Transverse colon (tissue), 3 donors: ENCODE measurements around the gene RSPO1.

Source experiments
- EP300 ChIP-seq: sonication (generic); formaldehyde crosslinking; IDR thresholded peaks from one replicate; pipeline ENCODE4 v1.6.1; 2017; ENCODE audit warnings: antibody characterized with exemption, low read depth
- TF ChIP-seq, protein P1 (sequence below), 5 experiments: fragments of 200-600 bp in 3 of 5; fragments of 450-650 bp in 2 of 5; sonication (generic) in 3 of 5; IDR thresholded peaks; 1 replicate in 2 of 5; 2 replicates in 3 of 5; pipeline ENCODE4 v1.5.1; 2016 to 2017; ENCODE audit warnings: antibody characterized with exemption in 5 of 5, inconsistent platforms in 3 of 5, mild to moderate bottlenecking in 2 of 5, moderate library complexity in 1 of 5

DNA sequence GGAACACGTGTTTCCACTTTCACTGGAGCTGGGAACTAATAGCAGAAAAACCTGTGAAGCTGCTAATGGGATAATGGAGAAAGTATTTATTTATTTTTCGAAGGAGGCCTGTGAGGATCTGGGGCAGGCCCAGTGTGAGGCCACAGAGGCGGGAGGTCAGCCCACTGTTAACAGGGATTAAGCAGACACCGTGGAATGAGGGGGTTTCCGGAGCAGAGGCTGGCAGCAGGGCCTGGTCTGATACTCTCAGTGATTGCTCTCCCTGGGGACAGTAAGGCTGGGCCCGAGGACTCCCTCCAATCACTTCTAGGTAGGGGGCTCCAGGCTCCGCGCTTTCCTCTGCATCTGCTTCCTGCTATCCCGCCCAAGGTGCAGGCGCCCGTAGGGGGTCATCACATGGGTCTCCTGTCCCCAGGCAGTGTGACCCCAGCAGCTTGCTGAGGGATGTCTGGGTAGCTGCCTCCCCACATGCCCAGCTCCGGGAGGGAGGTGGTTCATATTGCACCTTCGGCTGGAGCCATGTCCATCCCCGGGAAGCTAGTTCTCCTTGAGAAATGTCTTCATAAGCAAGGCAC, 28.8 kb upstream of the RSPO1 start:
- TF ChIP-seq, protein P1, sequence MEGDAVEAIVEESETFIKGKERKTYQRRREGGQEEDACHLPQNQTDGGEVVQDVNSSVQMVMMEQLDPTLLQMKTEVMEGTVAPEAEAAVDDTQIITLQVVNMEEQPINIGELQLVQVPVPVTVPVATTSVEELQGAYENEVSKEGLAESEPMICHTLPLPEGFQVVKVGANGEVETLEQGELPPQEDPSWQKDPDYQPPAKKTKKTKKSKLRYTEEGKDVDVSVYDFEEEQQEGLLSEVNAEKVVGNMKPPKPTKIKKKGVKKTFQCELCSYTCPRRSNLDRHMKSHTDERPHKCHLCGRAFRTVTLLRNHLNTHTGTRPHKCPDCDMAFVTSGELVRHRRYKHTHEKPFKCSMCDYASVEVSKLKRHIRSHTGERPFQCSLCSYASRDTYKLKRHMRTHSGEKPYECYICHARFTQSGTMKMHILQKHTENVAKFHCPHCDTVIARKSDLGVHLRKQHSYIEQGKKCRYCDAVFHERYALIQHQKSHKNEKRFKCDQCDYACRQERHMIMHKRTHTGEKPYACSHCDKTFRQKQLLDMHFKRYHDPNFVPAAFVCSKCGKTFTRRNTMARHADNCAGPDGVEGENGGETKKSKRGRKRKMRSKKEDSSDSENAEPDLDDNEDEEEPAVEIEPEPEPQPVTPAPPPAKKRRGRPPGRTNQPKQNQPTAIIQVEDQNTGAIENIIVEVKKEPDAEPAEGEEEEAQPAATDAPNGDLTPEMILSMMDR (IDR thresholded peaks at IDR 0.05) = no peak
- no peak for TF ChIP-seq EP300
